Activated CD4-positive, alpha-beta T cell treated with anti-CD3 and anti-CD28 coated beads for 24 hours (primary cell): Measurements from ENCODE around the gene IGF2R.
"Not testable (repeated sequence)": the region's sequence is repeated elsewhere in the genome, so short reads cannot be mapped to it uniquely, and the experiment has no call there.

Experiments
- DNase-seq, 2 donors: peaks; one replicate each; pipeline ENCODE4 v3.0.0-alpha.2; 2020; ENCODE audit warnings: low read depth in 2 of 2

IGF2R gene

GRCh38 chr6:160121981-160122380 lies 153.1 kb downstream of the IGF2R start:
- DNase-seq = no peak

- no peak for DNase-seq
Measured at GRCh38 chr6:160122744-160123143, 153.9 kb downstream of the IGF2R start.

GRCh38 chr6:160124007-160124406 lies 155.1 kb downstream of the IGF2R start:
- no peak for DNase-seq

GRCh38 chr6:160124605-160125004 lies 155.7 kb downstream of the IGF2R start:
- no peak for DNase-seq

- not testable (repeated sequence) for DNase-seq
Measured at GRCh38 chr6:160125105-160125504, 156.2 kb downstream of the IGF2R start.

GRCh38 chr6:160127270-160128124 lies 158.6 kb downstream of the IGF2R start:
- DNase-seq = no peak

- no peak for DNase-seq
Measured at GRCh38 chr6:160128125-160128683, 159.3 kb downstream of the IGF2R start.

- no peak for DNase-seq
Measured at GRCh38 chr6:160128879-160129516, 160.1 kb downstream of the IGF2R start.

- DNase-seq = no peak
Measured at GRCh38 chr6:160129881-160130615, 161.2 kb downstream of the IGF2R start.

GRCh38 chr6:160130729-160131484 lies 162.0 kb downstream of the IGF2R start:
- no peak for DNase-seq

- DNase-seq = no peak
Measured at GRCh38 chr6:160131636-160132296, 162.9 kb downstream of the IGF2R start.

- no peak for DNase-seq
Measured at GRCh38 chr6:160132297-160132637, 163.4 kb downstream of the IGF2R start.

- no peak for DNase-seq
Measured at GRCh38 chr6:160132776-160133338, 164.0 kb downstream of the IGF2R start.

GRCh38 chr6:160133441-160134336 lies 164.8 kb downstream of the IGF2R start:
- no peak for DNase-seq

GRCh38 chr6:160134337-160134751 lies 165.5 kb downstream of the IGF2R start:
- DNase-seq = peak in 1 of 2 donors; percentile 10

- DNase-seq = no peak
Measured at GRCh38 chr6:160134779-160135547, 166.1 kb downstream of the IGF2R start.

- DNase-seq = no peak
Measured at GRCh38 chr6:160135907-160136655, 167.2 kb downstream of the IGF2R start.
